Measurements from ENCODE around the gene COL26A1.

Gene COL26A1

GRCh38 chr7:101382937-101383336 is 20.3 kb downstream of the COL26A1 start:
- no peak for DNase-seq

GRCh38 chr7:101386177-101386557 is 23.5 kb downstream of the COL26A1 start:
- no peak for DNase-seq
- TF ChIP-seq POLR2A (IDR thresholded peaks at IDR 0.05; ENCODE audit: low read length), result no peak
- no peak for TF ChIP-seq GATA1 (IDR thresholded peaks at IDR 0.05; ENCODE audit: low read depth, low read length)

More at GRCh38 chr7:101382937-101383336, 20.3 kb downstream of the COL26A1 start:
- no peak for TF ChIP-seq GATA1 (IDR thresholded peaks at IDR 0.05; ENCODE audit: low read depth, low read length)
- TF ChIP-seq POLR2A (IDR thresholded peaks at IDR 0.05; ENCODE audit: low read length), result no peak

- TF ChIP-seq POLR2A (IDR thresholded peaks at IDR 0.05; ENCODE audit: low read length) (no peak), GATA1 (IDR thresholded peaks at IDR 0.05; ENCODE audit: low read depth, low read length) (no peak)
- DNase-seq, result no peak
These were observed 24.0 kb downstream of the COL26A1 start for GRCh38 chr7:101386558-101387231.

GRCh38 chr7:101390901-101391301 is 28.2 kb downstream of the COL26A1 start:
- DNase-seq, result no peak
- TF ChIP-seq GATA1 (IDR thresholded peaks at IDR 0.05; ENCODE audit: low read depth, low read length) (no peak), POLR2A (IDR thresholded peaks at IDR 0.05; ENCODE audit: low read length) (no peak)

GRCh38 chr7:101391991-101392390 is 29.3 kb downstream of the COL26A1 start:
- TF ChIP-seq GATA1 (IDR thresholded peaks at IDR 0.05; ENCODE audit: low read depth, low read length) (no peak), POLR2A (IDR thresholded peaks at IDR 0.05; ENCODE audit: low read length) (no peak)
- DNase-seq, result no peak

- DNase-seq, result no peak
- TF ChIP-seq GATA1 (IDR thresholded peaks at IDR 0.05; ENCODE audit: low read depth, low read length), result no peak
- no peak for TF ChIP-seq POLR2A (IDR thresholded peaks at IDR 0.05; ENCODE audit: low read length)
These were observed 31.2 kb downstream of the COL26A1 start for GRCh38 chr7:101393865-101394264.

GRCh38 chr7:101395376-101395775 is 32.7 kb downstream of the COL26A1 start:
- no peak for DNase-seq
- no peak for TF ChIP-seq GATA1 (IDR thresholded peaks at IDR 0.05; ENCODE audit: low read depth, low read length)
- no peak for TF ChIP-seq POLR2A (IDR thresholded peaks at IDR 0.05; ENCODE audit: low read length)

GRCh38 chr7:101397243-101397642 is 34.6 kb downstream of the COL26A1 start:
- TF ChIP-seq GATA1 (IDR thresholded peaks at IDR 0.05; ENCODE audit: low read depth, low read length) (no peak), POLR2A (IDR thresholded peaks at IDR 0.05; ENCODE audit: low read length) (no peak)
- DNase-seq, result no peak

- TF ChIP-seq GATA1 (IDR thresholded peaks at IDR 0.05; ENCODE audit: low read depth, low read length), result no peak
- no peak for TF ChIP-seq POLR2A (IDR thresholded peaks at IDR 0.05; ENCODE audit: low read length)
- no peak for DNase-seq
These were observed 35.2 kb downstream of the COL26A1 start for GRCh38 chr7:101397770-101398324.

GRCh38 chr7:101398396-101399289 is 36.0 kb downstream of the COL26A1 start:
- DNase-seq, result no peak
- no peak for TF ChIP-seq GATA1 (IDR thresholded peaks at IDR 0.05; ENCODE audit: low read depth, low read length)
- TF ChIP-seq POLR2A (IDR thresholded peaks at IDR 0.05; ENCODE audit: low read length), result no peak

GRCh38 chr7:101399759-101400158 is 37.1 kb downstream of the COL26A1 start:
- no peak for DNase-seq
- TF ChIP-seq GATA1 (IDR thresholded peaks at IDR 0.05; ENCODE audit: low read depth, low read length) (no peak), POLR2A (IDR thresholded peaks at IDR 0.05; ENCODE audit: low read length) (no peak)

- TF ChIP-seq GATA1 (IDR thresholded peaks at IDR 0.05; ENCODE audit: low read depth, low read length), result no peak
- TF ChIP-seq POLR2A (IDR thresholded peaks at IDR 0.05; ENCODE audit: low read length), result no peak
- no peak for DNase-seq
These were observed 38.1 kb downstream of the COL26A1 start for GRCh38 chr7:101400751-101401150.

GRCh38 chr7:101401390-101402080 is 38.9 kb downstream of the COL26A1 start:
- DNase-seq, result no peak
- TF ChIP-seq POLR2A (IDR thresholded peaks at IDR 0.05; ENCODE audit: low read length), result no peak
- no peak for TF ChIP-seq GATA1 (IDR thresholded peaks at IDR 0.05; ENCODE audit: low read depth, low read length)
